HG03066 (cell line): ENCODE data around the gene NMRAL1.
A peak's percentile ranks its signal among the peaks of the same experiment; 100 is the strongest.

Experiments
- ATAC-seq: cut with Tn5 transposase; IDR thresholded peaks from one replicate; pipeline ENCODE4 v1.9.1; 2021; ENCODE audit warnings: low read depth; ENCODE audit not compliant: unreplicated experiment

NMRAL1 gene

DNA sequence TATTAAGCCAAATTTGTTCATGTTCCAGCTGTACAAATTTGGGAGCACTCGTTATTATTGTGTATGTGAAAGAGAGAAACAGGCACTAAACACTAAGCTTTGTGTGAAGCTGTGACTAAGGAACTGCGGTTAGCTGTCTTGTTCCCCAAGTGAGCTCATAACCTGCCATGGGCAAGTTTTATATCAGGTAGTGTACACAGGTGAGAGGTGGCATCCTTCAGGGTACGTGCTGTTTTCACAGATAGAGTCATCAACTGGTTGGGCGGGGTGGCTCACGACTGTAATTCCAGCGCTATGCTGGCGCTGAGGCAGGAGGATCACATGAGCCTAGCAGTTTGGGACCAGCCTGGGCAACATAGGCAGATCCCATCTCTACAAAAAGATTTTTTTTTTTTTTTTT, 45.9 kb downstream of the NMRAL1 start:
- ATAC-seq, result no peak

GRCh38 chr16:4426722-4427372, 47.6 kb downstream of the NMRAL1 start:
- ATAC-seq, result no peak

GRCh38 chr16:4426021-4426684, 48.3 kb downstream of the NMRAL1 start:
- peak; percentile 20 for ATAC-seq

DNA sequence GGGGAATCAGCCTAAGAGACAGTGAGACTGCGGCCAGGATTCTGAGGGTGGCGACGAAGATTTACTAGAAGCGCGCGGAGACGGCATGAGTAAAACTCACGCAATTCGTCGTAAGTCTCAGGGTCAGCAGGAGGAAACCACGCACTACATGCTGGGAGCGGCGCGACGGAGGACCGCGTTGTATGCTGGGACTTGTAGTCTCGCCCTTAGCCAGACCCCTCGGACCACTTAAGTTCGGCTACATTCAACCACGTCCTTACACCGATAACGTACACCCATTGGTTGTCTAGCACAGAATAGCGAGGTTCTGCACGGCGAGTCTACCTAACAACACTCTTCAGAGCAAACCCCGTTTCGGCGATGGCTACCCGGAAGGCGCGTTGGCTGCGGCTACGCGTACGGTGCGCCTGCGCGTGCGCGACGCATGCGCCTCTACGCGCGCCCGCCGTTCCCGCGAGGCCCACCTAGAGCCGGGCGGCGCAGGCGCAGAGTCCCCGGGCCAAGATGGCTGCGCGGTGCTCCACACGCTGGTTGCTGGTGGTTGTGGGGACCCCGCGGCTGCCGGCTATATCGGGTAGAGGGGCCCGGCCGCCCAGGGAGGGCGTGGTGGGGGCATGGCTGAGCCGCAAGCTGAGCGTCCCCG, 48.9 kb downstream of the NMRAL1 start, which contains the start of gene DNAJA3:
Gene DNAJA3 (plus strand): TSS at position 491 of the 643 bp plus-strand sequence. CDS start 14 bp downstream, at position 505.
- peak; percentile 89 for ATAC-seq

- ATAC-seq, result no peak
Observed at GRCh38 chr16:4420505-4421105, 53.8 kb downstream of the NMRAL1 start.

DNA sequence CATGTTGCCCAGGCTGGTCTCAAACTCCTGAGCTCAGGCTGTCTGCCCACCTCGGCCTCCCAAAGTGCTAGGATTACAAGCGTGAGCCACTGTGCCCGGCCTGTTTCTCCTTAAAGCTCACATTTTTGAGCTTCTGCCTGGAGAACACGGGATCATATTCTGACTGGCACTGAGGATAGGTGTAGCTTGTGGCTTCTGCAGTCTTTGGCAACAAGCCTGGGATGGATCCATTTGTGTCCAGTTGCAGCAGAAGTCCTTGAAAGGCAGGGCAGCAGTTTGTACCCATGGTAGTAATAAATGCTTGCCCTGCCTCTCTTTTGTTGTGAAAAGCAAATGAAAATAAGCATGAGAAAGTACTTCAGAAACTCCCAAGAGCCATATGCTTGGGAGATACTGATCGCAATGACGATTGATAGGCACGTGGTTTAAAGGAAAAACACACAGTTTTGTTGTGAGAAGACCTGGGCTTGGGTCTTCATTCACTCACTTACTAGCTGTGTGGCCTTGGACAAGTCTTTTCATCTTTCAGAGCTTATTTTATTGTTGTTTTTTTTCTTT, 54.9 kb downstream of the NMRAL1 start:
- ATAC-seq, result no peak

DNA sequence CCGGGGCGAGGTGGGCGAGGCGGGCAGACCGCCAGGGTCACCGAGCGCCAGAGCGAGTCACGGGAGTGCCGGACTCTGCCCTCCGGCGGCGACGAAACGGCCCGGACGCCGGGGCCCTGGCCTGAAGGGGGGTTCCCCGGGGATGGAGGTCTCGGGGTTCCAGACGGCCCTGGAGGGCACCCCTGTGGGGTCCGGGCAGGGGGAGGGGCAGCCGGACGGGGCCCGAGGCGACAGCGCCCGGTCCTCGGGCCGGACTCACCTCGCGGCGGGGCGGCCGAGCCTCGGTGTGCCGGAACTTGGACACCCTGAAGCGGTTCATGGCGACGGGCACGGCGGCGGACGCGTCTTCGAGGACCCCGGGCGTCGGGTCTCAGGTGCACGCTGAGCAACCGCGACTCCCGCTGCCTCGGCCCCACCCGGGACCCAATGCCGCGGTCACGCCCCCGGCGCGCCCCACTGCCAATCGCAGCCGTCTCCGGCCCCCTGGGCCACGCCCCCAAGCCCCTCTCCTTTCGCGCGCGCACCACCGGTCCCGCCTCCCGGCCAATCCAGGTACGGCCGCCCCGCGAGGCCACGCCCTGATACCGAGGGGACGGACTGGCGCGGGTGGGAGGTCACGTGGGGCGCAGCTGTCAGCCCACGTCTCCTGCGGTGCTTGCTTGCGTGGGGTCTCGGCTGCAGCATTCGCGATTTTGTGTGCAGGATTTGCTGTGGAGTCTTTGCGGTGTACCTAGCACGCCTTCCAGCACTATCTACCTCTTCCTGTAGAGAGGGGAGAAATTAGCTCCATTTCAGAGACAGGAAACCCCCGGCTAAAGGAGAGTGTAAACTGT, 58.0 kb downstream of the NMRAL1 start, which contains the start of gene CORO7:
Gene CORO7 (minus strand): TSS at position 397 of the 833 bp plus-strand sequence. CDS start 78 bp downstream, at position 319.
- peak; percentile 53 for ATAC-seq

DNA sequence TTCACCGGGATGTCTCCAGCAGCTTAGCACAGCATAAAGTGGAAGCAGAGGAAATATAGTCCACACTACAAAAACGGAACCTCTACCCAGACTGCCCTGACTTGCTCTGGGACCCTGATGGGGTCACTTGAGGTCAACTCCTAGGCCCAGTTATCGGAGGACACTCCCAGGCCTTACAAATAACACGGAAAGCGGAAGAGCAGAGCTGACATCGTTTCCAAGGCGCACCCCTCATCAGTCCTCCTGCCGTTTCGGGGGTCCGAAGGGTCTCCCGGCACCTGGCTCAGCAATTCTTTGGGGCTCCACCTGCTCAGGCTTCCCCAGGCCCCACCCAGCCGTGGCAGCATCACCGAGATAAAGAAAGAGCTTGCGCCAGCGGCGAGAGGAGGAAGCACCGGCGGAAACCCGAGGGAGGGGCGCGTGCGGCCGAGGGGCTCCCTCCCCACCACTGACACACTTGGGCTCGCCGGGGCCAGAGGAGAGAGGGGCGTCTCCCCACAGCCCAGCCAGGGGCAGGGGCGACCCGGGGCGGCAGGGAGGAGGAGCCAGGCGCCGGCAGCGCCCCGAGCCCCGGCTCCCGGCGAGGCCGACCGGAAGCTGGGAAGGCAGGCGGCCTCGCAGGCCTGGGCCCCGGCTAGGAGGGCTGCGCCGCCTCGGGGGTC, 58.8 kb downstream of the NMRAL1 start:
- no peak for ATAC-seq

- ATAC-seq, result peak; percentile 66
Observed at GRCh38 chr16:4414187-4414917, 60.1 kb downstream of the NMRAL1 start.

- ATAC-seq, result no peak
Observed at GRCh38 chr16:4412854-4413253, 61.6 kb downstream of the NMRAL1 start.

GRCh38 chr16:4412159-4412558, 62.3 kb downstream of the NMRAL1 start:
- no peak for ATAC-seq
